NCI-H1436 (cell line): Measurements from ENCODE around the gene DNAJB2.
"Not testable (repeated sequence)": the region's sequence is repeated elsewhere in the genome, so short reads cannot be mapped to it uniquely, and the experiment has no call there.

Experiments
- DNase-seq: peaks from one replicate; lab custom pipeline; 2025; lab: John Stamatoyannopoulos, UW

Gene DNAJB2

GRCh38 chr2:219285373-219285735, 6.2 kb downstream of the DNAJB2 start:
- DNase-seq, result no peak

DNA sequence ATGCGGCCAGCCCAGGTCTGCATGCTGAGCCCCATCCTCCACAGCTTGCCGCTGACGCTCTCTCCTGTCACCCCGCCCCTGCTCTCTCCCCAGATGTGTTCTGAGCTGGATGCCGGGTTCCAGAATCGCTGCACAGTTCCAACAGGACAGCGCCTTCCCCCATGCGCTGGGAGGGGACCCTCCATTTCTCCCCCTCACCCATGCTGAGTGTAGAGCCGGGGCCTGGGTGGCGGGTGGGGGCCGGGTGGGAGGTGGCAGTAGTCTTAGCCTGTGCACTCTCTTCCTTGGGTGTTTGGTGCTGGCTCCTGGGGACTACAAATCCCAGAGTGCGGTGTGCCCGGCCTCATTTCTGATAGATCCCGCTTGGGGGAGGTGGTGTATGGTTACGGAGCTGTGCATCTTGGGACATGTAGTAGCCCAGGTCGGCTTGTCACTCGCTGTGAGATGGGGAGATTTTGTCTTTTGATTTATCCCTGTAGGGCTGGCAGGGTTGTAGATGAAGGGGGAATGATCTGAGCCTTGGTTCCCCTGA, 6.8 kb downstream of the DNAJB2 start:
- DNase-seq, result no peak

DNA sequence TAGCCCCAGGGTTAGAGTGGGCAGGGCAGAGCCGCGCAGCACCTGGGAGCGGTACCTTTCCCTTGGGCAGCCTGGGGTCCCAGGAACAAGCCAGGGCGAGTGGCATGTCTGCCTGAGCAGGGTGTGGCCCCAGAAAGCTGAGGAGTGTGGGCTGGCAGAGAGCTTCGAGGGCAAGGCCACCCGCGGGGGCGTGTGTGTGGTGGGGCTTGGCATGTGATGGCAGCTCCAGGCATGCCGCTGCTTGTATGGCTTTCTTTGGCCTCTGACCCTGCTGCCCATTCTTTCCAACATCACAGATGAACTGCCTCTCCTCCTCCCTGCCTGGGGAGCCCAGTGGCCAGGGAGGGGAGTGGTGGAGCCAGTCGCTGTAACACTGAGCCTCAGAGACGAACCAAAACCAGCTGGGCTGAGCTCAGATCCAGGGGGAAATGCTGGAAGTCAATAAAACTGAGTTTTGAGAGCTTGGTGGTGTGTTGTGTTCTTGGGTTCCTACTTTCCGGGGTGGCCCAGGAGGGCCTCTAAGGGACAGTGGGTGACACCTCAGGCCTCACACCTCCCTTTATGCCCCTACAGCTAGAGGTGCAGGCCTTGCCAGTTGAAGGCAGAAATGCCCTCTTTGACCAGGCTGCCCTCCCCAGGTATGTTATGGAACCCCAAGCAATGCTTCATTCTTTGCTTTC, 7.4 kb downstream of the DNAJB2 start:
- no peak for DNase-seq

GRCh38 chr2:219287116-219287440, 7.9 kb downstream of the DNAJB2 start:
- DNase-seq, result not testable (repeated sequence)

GRCh38 chr2:219287580-219288265, 8.6 kb downstream of the DNAJB2 start:
- DNase-seq, result no peak

DNA sequence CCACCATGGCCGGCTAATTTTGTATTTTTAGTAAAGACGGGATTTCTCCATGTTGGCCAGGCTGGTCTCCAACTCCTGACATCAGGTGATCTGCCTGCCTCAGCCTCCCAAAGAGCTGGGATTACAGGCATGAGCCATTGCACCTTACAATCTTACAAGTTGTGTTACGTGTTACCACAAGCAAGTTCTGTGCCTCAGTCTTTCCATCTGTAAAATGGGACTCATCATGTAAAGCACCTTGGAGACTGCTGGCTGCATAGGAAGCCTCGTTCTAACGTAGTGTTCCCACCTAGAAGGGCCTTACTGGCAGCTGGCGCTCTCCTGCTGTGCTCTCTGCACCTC, 10.0 kb downstream of the DNAJB2 start:
- DNase-seq, result no peak

DNA sequence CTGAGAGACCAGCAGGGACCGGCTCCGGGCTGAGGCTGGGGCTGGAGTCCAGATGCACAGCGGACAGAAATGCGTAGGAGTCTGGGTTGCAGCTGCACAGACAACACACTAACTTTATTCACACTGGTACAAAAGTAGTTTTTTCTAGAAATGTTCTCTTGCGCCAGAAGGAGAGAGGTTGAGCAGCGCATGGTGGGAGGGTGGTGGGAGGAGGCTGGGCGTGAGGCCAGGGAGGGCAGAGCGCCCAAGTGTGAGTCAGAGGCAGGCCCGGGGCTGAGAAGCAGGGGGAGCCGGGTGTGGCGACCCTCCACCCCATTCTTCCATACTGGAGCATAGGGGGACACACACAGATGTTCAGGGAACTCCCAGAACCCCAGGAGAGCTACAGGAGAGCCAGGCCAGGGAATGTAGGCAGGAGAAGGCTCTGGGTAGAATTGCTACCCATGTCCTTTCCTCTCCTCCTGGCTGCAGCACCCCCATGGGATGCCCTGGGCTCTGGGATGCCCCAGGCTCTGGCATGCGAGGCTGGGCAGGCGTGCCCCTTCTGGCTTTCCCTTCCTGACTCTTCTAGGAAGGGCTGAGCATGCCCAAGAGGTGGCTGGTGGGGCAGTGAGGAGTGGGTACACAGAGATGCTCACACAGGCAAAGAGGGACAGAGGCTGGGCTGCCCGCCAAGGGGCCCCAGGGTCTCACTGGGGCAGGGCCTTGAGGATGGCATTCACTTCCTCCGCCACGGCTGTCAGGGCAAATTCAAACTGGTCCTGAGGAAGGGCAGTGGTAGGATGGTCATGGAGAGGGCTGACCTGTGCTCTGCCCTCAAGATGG, 10.6 kb downstream of the DNAJB2 start:
- no peak for DNase-seq

DNA sequence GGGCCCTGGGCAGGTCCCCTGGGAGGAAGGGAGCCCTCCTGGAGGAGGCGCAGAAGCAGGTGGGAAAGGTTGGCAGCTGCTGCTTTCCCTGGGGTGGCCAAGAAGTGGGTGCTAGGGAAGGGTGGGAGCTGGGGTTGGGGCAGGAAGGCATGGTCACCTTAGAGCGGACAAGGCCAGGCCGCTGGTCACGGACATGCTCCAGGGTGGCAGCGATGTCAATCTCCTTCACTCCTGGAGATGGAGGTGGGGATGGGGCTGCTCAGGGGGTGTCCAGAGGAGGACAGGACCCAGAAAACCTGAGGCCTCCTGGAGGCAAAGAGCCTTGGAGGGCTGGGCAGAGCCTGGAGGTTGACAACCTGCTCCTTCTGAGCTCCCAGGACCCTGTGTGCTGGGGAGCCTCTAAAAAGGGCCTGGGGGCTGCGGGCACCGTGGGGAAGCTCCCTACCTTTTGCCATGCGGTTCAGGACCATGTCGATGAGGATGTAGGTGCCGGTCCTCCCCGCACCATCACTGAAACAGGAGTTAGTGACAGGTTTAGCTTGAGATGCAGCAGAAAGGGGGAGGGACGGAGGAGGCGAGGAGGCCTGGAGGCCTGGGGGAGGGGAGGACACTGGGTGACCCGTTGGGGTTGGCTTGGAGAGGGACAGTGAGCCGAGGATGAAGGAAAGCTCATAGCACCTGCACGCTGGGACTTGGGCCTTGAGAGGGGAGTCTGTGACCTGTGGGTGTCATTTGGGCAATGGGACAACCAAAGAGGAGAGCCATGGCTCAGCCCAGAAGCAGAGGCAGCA, 11.4 kb downstream of the DNAJB2 start:
- DNase-seq, result no peak

GRCh38 chr2:219291394-219291793, 12.2 kb downstream of the DNAJB2 start:
- no peak for DNase-seq

DNA sequence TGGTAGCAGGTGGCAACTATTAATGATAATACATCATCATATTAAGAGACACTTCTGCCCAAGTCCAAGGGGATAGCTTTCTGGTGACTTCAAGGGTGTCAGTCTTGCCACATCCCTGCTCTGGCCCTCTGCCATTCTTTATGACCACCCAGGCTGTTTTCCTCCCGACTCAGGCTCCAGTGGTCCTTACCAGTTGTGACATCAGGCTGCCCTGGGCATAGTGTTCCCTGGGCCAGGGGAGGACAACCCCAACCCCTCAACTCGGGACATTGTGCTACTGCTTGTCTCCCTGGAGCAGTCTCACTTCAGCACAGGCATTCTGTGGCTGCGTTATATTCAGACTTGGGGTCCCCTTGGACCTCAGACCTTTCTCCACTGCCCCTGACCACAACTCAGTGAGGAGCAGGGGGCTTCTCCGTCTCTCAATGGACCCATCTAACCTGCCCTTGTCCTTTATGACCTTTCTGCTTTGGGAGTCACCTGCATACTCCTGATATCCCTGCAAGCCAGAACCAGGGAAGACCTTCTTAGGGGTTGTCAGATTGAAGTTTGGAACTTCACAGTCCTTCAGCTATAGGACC, 12.8 kb downstream of the DNAJB2 start:
- DNase-seq, result no peak

DNA sequence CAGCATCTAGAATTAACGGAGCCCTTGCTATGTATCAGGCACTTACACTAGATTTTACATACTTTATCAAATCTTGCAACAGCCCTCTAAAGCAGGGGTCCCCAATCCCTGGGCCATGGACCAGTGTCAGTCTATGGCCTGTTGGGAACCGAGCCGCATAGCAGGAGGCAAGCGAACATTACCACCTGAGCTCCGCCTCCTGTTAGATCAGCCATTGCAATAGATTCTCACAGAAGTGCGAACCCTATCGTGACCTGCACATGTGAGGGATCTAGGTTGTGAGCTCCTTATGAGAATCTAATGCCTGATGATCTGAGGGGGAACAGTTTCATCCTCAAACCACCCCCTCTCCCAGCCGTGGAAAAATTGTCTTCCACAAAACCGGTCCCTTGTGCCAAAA, 13.4 kb downstream of the DNAJB2 start:
- DNase-seq, result no peak

DNA sequence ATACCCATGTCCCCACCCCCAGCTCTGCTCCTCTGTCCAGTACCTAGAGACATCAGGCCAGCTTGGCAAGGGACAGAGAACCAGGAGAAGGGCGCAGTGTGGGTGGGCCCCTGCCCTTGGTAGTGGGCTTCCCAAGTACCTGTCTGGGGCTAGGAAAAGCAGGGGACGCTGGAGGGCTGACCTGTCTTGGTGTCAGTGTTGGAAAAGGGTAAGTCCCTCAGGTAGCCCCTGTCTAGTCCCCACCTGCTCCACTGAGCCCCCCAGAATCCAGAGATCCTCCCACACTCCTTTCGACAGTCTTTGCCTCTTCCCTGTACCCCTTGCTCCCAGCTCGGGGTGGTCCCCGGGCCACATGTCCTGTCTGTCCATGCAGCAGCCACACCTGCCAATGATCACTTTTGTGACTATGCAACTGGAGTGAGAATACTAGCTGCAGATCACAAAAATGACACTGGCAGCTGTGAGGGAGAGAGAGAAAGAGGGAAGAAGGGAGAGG, 14.6 kb downstream of the DNAJB2 start:
- DNase-seq, result no peak

DNA sequence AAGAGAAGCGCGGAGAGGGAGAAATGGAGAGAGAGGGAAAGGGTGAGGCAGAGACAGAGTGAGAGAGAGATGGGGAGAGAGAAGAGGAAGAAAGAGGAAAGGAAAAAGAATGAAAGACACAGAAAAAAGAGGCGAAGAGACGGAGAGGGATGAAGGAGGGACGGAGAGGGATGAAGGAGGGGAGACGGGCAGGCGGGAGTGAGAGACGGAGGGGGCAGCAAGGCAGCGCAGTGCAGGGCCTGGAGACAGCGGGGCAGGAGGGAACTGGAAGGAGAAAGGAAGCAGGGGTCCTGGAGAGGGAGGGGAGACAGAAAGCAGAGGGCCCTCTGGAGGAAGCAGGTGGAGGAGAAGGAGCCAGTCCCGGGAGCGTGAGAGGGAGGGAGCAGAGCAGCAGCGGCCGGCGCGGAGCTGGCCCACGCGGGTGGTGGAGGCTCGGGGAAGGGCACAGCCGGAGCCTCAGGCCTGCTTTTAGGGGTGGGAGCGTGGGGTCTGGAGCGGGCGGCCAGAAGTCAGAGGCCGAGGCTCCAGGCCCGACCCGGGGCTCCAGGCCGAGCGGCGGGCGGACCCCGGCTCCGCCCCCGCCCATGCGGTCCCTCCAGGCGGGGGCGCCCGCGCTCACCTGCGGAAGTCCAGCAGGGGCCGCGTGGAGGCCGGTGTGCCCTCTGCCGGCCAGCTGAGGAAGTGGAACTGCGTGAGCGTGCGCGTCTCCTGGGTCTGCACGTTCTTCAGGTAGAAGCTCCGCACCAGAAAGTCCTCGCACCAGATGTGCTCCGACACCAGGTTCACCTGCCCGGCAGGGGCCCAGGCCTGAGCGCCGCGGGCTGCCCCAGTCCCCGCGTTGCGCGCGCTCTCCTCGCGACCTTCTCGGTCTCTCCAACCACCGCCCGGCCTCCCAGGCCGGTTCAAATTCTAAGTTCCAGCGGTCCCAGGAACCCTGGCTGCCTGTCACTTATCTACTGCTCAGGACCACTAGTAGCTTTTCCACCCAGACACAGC, 15.5 kb downstream of the DNAJB2 start:
- DNase-seq, result no peak

DNA sequence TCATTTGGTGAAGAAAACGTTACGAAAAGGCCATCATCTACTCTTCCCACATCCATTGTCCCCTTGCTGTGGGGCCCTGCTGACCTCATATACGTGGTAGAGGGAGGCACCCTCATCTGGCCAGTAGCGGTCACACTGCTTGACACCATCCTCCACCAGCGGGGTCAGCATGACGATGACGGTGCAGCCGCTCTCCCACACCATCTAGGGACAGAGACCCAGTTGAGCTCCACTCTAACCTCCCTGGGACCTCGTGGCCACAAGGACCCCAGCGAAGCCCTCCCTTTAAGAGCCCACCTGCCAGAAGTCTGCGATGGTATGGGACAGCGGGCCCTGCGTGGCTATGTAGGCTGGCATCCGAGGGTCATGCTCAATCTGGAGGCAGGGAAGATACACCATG, 17.0 kb downstream of the DNAJB2 start:
- no peak for DNase-seq

GRCh38 chr2:219296631-219297391, 17.6 kb downstream of the DNAJB2 start:
- no peak for DNase-seq

DNA sequence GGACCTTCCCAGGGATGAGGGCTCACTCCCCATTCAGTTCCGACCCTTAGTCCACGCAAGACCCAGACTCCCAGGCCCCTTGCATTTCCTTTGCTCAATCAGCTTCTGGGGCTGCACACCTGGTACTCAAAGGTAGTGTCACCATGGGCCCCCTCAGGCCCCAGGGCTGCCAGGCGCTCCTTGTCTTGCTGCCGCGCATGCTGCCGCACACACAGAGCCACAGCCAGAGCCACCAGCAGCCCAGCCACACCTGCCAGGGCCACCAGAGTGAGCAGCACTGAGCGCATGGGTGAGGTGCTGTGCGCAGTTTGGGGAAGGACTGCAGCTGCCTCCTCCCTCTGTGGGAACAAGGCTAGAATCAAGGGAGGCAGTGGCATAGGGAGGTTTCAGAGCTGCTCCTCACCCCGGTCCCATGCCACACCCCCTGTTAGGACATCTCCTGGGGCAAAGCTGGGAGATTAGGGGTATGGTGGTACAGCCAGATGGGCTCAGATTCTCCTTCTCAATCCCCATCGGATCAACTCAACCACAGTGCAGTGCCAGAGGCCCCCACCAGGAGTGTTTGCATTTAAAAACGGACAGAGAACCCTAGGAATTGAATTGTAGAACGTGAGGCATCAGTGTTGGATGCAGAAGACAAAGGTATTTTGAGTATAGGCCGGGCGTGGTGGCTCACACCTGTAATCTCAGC, 18.7 kb downstream of the DNAJB2 start:
- DNase-seq, result no peak

DNA sequence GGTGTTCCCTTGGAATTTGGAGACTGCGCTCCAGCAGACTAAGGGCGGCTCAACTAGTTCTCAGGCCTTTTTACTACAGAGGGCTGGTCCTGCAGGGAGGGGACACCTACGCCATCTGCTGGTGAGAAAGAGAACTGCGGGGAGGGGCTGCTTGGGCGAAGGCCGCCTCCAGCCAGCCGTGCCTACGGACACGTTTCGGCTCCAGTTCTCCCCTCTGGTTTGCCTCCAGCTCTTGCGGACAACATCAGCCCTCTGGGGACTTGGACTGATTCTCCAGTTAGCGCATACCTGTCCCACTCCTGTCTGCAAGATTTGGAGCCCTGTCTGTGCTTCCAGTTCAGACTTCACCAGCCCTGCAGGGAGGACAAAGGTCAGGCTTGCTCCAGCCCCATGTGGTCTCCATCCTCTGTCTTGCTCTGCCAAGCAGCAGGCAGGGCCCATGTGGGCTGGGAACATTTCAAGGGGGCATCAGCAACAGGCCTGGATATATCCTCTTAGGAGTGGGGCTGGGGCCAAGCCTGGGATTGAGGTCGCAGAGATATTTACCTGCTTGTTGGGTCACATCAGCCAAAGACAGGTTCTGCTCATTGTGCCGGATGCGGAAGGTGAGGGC, 19.7 kb downstream of the DNAJB2 start:
- DNase-seq, result peak; percentile 77

DNA sequence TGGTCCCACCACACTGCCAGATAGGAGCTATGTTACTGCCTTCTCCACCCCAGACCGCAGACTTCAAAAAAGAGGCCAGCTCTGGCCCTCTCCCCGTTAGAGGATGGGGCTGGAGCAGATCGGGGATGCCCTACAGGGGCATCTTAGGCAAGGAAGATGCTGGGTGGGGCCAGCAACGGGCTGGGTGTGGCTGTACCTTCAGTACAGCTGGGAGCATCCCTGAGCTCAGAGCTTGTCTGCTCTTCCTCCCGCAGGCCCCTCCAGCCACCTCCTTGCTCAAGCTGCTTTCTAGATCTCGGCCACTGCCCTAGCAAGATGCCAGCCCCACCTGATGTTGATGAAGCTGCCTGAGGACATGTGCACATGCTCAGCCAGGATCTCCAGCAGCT, 20.2 kb downstream of the DNAJB2 start:
- DNase-seq, result no peak

- DNase-seq, result no peak
Observed at GRCh38 chr2:219300022-219300421, 20.9 kb downstream of the DNAJB2 start.
